ENCODE measurements around the gene CDCA3. TPM values are rescaled to one million over a fixed set of nuclear protein-coding genes. Genes with fewer than 3 reads are reported as not detected.

Gene CDCA3
- total RNA-seq, 1 experiment from 2014 or later: 107 TPM

DNA sequence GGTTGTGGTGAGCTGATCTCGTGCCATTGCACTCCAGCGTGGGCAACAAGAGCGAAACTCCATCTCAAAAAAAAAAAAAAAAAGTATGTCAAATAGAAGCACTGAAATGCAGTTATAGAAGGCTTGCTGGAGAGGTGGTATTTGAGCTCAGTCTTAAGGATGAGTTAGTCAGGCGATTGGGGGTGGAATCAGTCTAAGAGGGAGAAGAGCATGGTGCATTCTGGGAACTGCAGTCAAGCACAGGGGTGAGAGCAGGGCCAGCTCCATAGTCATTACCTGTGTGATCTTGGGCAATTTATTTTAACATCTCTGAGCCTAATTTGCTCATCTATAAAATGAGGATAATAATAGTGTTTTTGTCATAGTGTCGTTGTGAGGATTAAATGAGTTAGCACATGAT lies 16.2 kb downstream of the CDCA3 start:
- no peaks in the 10 kb centered on the region for H3K27me3 ChIP-seq (replicated peaks; ENCODE audit: insufficient read depth, low read depth, low read length, poor library complexity)
- CTCF ChIA-PET: interaction anchor here (0.9 to 1.4 kb wide), 2 partner anchors 38 to 277 kb away, joined by 5 to 8 read pairs; partner anchors contain the start of gene SPSB2
- H3K4me1 ChIP-seq (ENCODE audit: insufficient read depth, low read length, poor library complexity, severe bottlenecking): no peaks in the 10 kb centered on the region
- POLR2A ChIA-PET (ENCODE audit: low non-redundant PET): interaction anchor here (1.0 kb wide), 1 partner anchor 9 kb away, joined by 3 read pairs; no protein-coding TSS in a partner anchor
- no peak for DNase-seq (ENCODE audit: low spot score)
- no peak for TF ChIP-seq EZH2 (IDR thresholded peaks at IDR 0.05; ENCODE audit: borderline replicate concordance, low read depth, low read length, poor library complexity, severe bottlenecking)
- TF ChIP-seq, protein P1, sequence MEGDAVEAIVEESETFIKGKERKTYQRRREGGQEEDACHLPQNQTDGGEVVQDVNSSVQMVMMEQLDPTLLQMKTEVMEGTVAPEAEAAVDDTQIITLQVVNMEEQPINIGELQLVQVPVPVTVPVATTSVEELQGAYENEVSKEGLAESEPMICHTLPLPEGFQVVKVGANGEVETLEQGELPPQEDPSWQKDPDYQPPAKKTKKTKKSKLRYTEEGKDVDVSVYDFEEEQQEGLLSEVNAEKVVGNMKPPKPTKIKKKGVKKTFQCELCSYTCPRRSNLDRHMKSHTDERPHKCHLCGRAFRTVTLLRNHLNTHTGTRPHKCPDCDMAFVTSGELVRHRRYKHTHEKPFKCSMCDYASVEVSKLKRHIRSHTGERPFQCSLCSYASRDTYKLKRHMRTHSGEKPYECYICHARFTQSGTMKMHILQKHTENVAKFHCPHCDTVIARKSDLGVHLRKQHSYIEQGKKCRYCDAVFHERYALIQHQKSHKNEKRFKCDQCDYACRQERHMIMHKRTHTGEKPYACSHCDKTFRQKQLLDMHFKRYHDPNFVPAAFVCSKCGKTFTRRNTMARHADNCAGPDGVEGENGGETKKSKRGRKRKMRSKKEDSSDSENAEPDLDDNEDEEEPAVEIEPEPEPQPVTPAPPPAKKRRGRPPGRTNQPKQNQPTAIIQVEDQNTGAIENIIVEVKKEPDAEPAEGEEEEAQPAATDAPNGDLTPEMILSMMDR (conservative IDR thresholded peaks at IDR 0.05; ENCODE audit: low read depth, low read length): no peak
- H3K9me3 ChIP-seq (ENCODE audit: low read depth, low read length, poor library complexity, severe bottlenecking): no peaks in the 10 kb centered on the region
- no peak overlapping the region for H3K4me3 ChIP-seq (ENCODE audit: low read depth, low read length, poor library complexity, severe bottlenecking)
- BruUV-seq (replicated peaks): no TSS peak
- intact Hi-C loops (cut with micrococcal nuclease; ENCODE audit: unreplicated experiment): no loop called here
- H3K27ac ChIP-seq (ENCODE audit: low read depth, low read length, poor library complexity, severe bottlenecking): no peak overlapping the region
- peaks cover 66% of the 10 kb centered on the region for H3K36me3 ChIP-seq (ENCODE audit: insufficient read depth, low read length, poor library complexity, severe bottlenecking)

DNA sequence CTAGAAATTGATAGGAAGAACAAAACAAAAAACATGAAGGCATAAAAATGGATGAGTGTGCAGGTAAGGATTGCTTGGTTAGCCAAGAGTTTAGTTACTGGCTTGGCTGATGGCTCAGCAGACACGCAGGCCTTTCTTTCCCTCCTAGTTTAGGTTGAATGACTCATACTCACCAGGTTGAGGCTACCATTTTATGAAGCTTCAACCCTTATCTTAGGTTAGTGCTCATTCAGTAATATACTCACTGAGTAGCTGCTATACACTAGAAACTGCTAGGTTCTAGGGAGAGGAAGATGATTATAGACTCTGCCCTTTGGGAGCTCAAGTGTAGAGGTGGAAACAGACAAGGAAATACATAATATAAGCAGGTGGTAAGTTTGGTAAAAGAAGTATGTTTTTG lies 16.8 kb downstream of the CDCA3 start:
- no peak overlapping the region for H3K27ac ChIP-seq (ENCODE audit: low read depth, low read length, poor library complexity, severe bottlenecking)
- intact Hi-C loops (cut with micrococcal nuclease; ENCODE audit: unreplicated experiment): no loop called here
- no peak for TF ChIP-seq EZH2 (IDR thresholded peaks at IDR 0.05; ENCODE audit: borderline replicate concordance, low read depth, low read length, poor library complexity, severe bottlenecking)
- TF ChIP-seq, protein P1 (conservative IDR thresholded peaks at IDR 0.05; ENCODE audit: low read depth, low read length): no peak
- DNase-seq (ENCODE audit: low spot score): no peak
- no peaks in the 10 kb centered on the region for H3K9me3 ChIP-seq (ENCODE audit: low read depth, low read length, poor library complexity, severe bottlenecking)
- ChIA-PET POLR2A (ENCODE audit: low non-redundant PET) (interaction anchor here (1.0 kb wide), 1 partner anchor 9 kb away, joined by 3 read pairs; no protein-coding TSS in a partner anchor), CTCF (interaction anchor here (0.5 to 1.4 kb wide), 3 partner anchors 21 to 276 kb away, joined by 3 to 8 read pairs (median 5); partner anchors contain the start of gene SPSB2)
- H3K36me3 ChIP-seq (ENCODE audit: insufficient read depth, low read length, poor library complexity, severe bottlenecking): peaks cover 63% of the 10 kb centered on the region
- H3K27me3 ChIP-seq (replicated peaks; ENCODE audit: insufficient read depth, low read depth, low read length, poor library complexity): no peaks in the 10 kb centered on the region
- BruUV-seq (replicated peaks): no TSS peak
- H3K4me3 ChIP-seq (ENCODE audit: low read depth, low read length, poor library complexity, severe bottlenecking): no peak overlapping the region
- no peaks in the 10 kb centered on the region for H3K4me1 ChIP-seq (ENCODE audit: insufficient read depth, low read length, poor library complexity, severe bottlenecking)

DNA sequence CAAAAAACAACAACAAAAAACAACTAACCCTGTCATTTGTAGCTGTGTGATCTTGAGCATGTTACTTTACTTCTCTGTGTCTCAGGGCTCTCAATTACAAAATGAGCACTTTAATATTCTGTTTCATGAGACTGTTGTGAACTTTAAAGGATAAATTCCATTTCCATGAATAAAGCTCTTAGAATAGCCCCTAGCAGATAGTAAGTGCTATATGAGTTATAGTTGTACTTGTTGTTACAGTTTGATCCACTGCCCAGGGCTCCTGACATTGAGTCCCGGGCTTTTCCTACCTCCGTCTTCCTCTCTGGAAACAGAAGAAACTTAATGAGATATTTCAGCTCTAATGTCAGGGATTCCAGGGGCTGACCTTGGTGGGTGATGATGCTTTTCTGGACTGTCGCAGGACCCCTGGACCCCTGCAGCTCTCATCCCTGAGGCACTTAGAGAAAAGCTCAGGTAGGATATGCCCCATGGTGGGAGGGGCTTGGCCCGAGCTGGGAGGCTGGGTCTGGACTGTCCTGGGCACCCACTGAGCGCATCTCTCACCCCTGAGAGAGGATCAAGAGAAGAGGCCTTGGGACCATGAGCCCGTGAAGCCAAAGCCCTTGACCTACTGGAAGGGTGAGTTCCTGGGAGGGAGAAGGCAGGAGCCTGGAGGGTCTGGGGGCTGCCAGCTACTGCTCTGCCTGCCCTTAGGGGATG lies 17.7 kb downstream of the CDCA3 start:
- peaks cover 57% of the 10 kb centered on the region for H3K36me3 ChIP-seq (ENCODE audit: insufficient read depth, low read length, poor library complexity, severe bottlenecking)
- POLR2A ChIA-PET (ENCODE audit: low non-redundant PET): interaction anchor here (0.6 kb wide), 1 partner anchor 73 kb away, joined by 3 read pairs; no protein-coding TSS in a partner anchor
- H3K27ac ChIP-seq (ENCODE audit: low read depth, low read length, poor library complexity, severe bottlenecking): no peak overlapping the region
- TF ChIP-seq, protein P1 (conservative IDR thresholded peaks at IDR 0.05; ENCODE audit: low read depth, low read length): no peak
- TF ChIP-seq EZH2 (IDR thresholded peaks at IDR 0.05; ENCODE audit: borderline replicate concordance, low read depth, low read length, poor library complexity, severe bottlenecking): no peak
- H3K4me1 ChIP-seq (ENCODE audit: insufficient read depth, low read length, poor library complexity, severe bottlenecking): no peaks in the 10 kb centered on the region
- no peaks in the 10 kb centered on the region for H3K27me3 ChIP-seq (replicated peaks; ENCODE audit: insufficient read depth, low read depth, low read length, poor library complexity)
- BruUV-seq (replicated peaks): no TSS peak
- CTCF ChIA-PET: no interaction called here
- intact Hi-C loops (cut with micrococcal nuclease; ENCODE audit: unreplicated experiment): no loop called here
- no peak overlapping the region for H3K4me3 ChIP-seq (ENCODE audit: low read depth, low read length, poor library complexity, severe bottlenecking)
- no peak for DNase-seq (ENCODE audit: low spot score)
- H3K9me3 ChIP-seq (ENCODE audit: low read depth, low read length, poor library complexity, severe bottlenecking): no peaks in the 10 kb centered on the region
